GM19328 (cell line): ENCODE measurements around the gene FAM193A.
"Not testable (repeated sequence)": the region's sequence is repeated elsewhere in the genome, so short reads cannot be mapped to it uniquely, and the experiment has no call there.

ENCODE experiments used
- ATAC-seq: cut with Tn5 transposase; IDR thresholded peaks from one replicate; pipeline ENCODE4 v1.9.1; 2021; ENCODE audit warnings: mild to moderate bottlenecking, moderate library complexity; ENCODE audit not compliant: unreplicated experiment

Gene FAM193A

GRCh38 chr4:2714918-2715317 lies 178.5 kb downstream of the FAM193A start:
- ATAC-seq, result no peak

- ATAC-seq, result no peak
Observed at GRCh38 chr4:2715426-2715825, 179.0 kb downstream of the FAM193A start.

GRCh38 chr4:2716236-2716635 lies 179.8 kb downstream of the FAM193A start:
- ATAC-seq, result no peak

GRCh38 chr4:2721586-2721985 lies 185.1 kb downstream of the FAM193A start:
- no peak for ATAC-seq

- ATAC-seq, result no peak
Observed at GRCh38 chr4:2722033-2722432, 185.6 kb downstream of the FAM193A start.

GRCh38 chr4:2723751-2724150 lies 187.3 kb downstream of the FAM193A start:
- ATAC-seq, result no peak

GRCh38 chr4:2725380-2725779 lies 188.9 kb downstream of the FAM193A start:
- no peak for ATAC-seq

GRCh38 chr4:2726881-2727280 lies 190.4 kb downstream of the FAM193A start:
- not testable (repeated sequence) for ATAC-seq

- ATAC-seq, result no peak
Observed at GRCh38 chr4:2728221-2728620, 191.8 kb downstream of the FAM193A start.

GRCh38 chr4:2728806-2729532 lies 192.5 kb downstream of the FAM193A start:
- ATAC-seq, result no peak

- no peak for ATAC-seq
Observed at GRCh38 chr4:2729533-2729875, 193.1 kb downstream of the FAM193A start.

- ATAC-seq, result no peak
Observed at GRCh38 chr4:2731907-2732317, 195.5 kb downstream of the FAM193A start.

- ATAC-seq, result no peak
Observed at GRCh38 chr4:2732526-2732925, 196.1 kb downstream of the FAM193A start.

- no peak for ATAC-seq
Observed at GRCh38 chr4:2733001-2733843, 196.8 kb downstream of the FAM193A start.

GRCh38 chr4:2733844-2734574 lies 197.6 kb downstream of the FAM193A start:
- no peak for ATAC-seq

- ATAC-seq, result no peak
Observed at GRCh38 chr4:2734612-2735011, 198.2 kb downstream of the FAM193A start.

- no peak for ATAC-seq
Observed at GRCh38 chr4:2735869-2736268, 199.4 kb downstream of the FAM193A start.

GRCh38 chr4:2738296-2738695 lies 201.8 kb downstream of the FAM193A start:
- not testable (repeated sequence) for ATAC-seq

- ATAC-seq, result no peak
Observed at GRCh38 chr4:2741626-2742025, 205.2 kb downstream of the FAM193A start.

GRCh38 chr4:2742081-2742822 lies 205.8 kb downstream of the FAM193A start:
- no peak for ATAC-seq
